ENCODE measurements around the gene NFS1. TPM values are rescaled to one million over a fixed set of nuclear protein-coding genes. Genes with fewer than 3 reads are reported as not detected.
"Not testable (repeated sequence)": the region's sequence is repeated elsewhere in the genome, so short reads cannot be mapped to it uniquely, and the experiment has no call there.

NFS1 gene
- total RNA-seq, 4 donors from 2014 or later: 16.1 to 32.1 (median 26.6) TPM

DNA sequence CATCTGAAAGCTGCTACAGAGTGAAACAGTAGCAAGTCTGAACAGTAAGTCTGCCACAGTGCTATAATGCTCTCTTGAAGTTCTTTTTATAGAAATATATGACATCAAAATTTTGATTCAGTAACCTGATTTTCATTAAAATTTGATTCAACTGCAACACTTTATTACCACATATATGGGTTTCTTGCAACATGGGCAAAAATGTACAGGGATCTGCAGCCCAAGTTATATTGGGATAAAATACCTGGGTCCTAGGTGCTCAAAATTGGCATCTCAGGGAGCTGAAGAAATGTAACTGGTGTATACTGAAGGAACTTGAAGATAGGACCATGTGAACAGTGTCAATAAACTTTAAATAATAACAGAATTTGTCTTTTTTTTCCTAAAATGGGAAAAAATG lies 10.9 kb upstream of the NFS1 start:
- DNase-seq (ENCODE audit: low spot score) (no peak), ATAC-seq (ENCODE audit: low FRiP score) (no peak)
- no peak for TF ChIP-seq CTCF (IDR thresholded peaks at IDR 0.05)

DNA sequence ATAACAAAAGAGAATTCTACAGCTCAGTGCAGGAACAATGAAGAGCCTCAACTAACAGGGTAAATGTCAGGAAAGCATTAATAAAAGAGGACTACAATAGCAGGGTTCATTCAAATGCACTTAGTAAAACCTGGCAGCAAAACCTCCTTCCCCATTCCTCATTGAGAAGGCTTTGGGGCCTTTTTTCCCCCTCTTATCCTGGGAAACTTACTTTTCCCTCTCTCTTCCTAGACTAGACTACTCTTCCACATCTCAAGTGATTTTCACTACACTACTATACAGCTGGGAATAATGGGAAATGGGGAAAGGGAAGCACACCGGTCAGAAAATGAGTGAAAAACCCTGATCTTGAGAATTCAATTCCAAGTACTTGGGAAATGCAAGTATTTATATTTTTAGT lies 10.1 kb upstream of the NFS1 start:
- ATAC-seq (ENCODE audit: low FRiP score) (no peak), DNase-seq (ENCODE audit: low spot score) (no peak)
- TF ChIP-seq CTCF (IDR thresholded peaks at IDR 0.05): no peak

DNA sequence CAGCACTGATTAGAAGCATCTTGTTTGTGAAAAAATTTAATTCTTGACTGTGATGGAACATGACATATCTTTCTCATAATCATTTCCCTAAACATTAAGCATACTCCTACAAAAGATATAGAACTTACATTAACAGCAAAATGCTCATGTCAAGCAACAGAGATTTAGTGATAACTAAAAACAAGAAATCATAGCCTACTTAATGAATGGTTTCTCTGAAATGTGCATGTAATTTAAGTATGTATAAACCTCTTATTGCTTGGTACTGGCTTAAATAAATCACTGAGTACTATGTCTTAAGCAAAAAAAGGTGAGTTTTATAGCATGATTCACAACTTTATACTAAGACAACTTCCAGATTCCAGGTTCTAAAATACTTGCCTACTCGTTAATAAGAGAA lies 9.3 kb upstream of the NFS1 start:
- ATAC-seq (ENCODE audit: low FRiP score) (no peak), DNase-seq (ENCODE audit: low spot score) (no peak)
- TF ChIP-seq CTCF (IDR thresholded peaks at IDR 0.05): no peak

GRCh38 chr20:35706591-35707529 lies 7.7 kb upstream of the NFS1 start:
- DNase-seq (ENCODE audit: low spot score); ATAC-seq (ENCODE audit: low FRiP score): not testable (repeated sequence)

GRCh38 chr20:35705894-35706293 lies 6.7 kb upstream of the NFS1 start:
- ATAC-seq (ENCODE audit: low FRiP score); DNase-seq (ENCODE audit: low spot score): not testable (repeated sequence)

- TF ChIP-seq CTCF (IDR thresholded peaks at IDR 0.05): no peak
- ATAC-seq (ENCODE audit: low FRiP score) (no peak), DNase-seq (ENCODE audit: low spot score) (no peak)
Observed at GRCh38 chr20:35704514-35705261, 5.5 kb upstream of the NFS1 start.

DNA sequence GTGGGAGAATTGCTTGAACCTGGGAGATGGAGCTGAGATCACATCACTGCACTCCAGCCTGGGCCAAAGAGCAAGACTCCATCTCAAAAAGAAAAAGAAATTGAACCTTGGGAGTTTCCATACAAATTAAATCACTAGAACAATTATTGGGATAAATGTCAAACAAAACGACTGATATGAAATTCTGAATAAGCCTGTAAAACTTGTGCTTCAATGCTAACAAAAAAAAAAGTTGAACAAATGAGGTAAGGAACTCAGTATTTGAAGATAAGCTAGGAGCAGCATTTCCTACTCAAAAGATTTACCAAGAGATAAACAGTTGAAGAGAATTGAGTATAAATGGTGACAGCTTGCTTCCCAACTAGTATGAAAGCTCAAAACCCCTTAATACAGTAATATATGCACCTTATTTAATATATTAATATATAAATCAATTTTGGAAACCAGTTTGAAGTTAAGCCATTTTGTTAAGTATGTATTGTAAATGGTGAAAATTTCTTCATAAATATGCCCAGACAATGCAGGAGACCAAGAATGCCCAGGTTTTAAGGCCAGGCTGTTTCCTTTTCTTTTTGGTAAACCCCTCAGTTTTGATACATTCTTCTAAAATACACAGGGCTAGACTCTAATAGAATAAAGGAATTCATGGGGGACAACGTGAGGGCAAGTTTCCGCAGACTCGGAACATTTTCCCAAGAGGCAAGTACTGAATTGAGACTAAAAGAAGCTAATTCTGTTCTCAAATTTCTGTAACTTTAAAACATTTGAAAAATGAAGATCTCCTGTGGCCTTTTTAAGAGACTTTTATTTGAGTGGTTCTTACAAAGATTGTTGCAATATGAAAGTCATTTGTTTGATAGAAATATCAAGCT lies 3.9 kb upstream of the NFS1 start:
- ATAC-seq (ENCODE audit: low FRiP score) (no peak), DNase-seq (ENCODE audit: low spot score) (no peak)
- no peak for TF ChIP-seq CTCF (IDR thresholded peaks at IDR 0.05)

All from omental fat pad (tissue), 4 donors.